H9 (cell line): ENCODE measurements around the gene ITPR3. TPM values are rescaled to one million over a fixed set of nuclear protein-coding genes. Genes with fewer than 3 reads are reported as not detected.

Source experiments
- DNase-seq: peaks from one replicate; pipeline ENCODE4 v3.0.0-alpha.2; 2017
- H2AFZ ChIP-seq: one replicate; pipeline ENCODE4 v1.6.1; 2013; ENCODE audit warnings: mild to moderate bottlenecking, low read length, control low read depth, moderate library complexity
- H2AK5ac ChIP-seq: 2 replicates; pipeline ENCODE4 v1.6.1; 2013; ENCODE audit warnings: low read length, control low read depth, mixed read lengths; ENCODE audit not compliant: insufficient read length
- H2BK120ac ChIP-seq: one replicate; pipeline ENCODE4 v1.6.1; 2013; ENCODE audit warnings: low read depth, mild to moderate bottlenecking, low read length, control low read depth, inconsistent platforms; ENCODE audit not compliant: poor library complexity, severe bottlenecking
- H2BK12ac ChIP-seq: 2 replicates; pipeline ENCODE4 v1.6.1; 2013; ENCODE audit warnings: low read length, control low read depth, mixed read lengths, low read depth; ENCODE audit not compliant: insufficient read length
- H2BK15ac ChIP-seq: 2 replicates; pipeline ENCODE4 v1.6.1; 2013; ENCODE audit warnings: low read depth, low read length, control low read depth
- H2BK20ac ChIP-seq: one replicate; pipeline ENCODE4 v1.6.1; 2013; ENCODE audit warnings: low read depth, mild to moderate bottlenecking, low read length, control low read depth, inconsistent platforms; ENCODE audit not compliant: poor library complexity, severe bottlenecking
- H2BK5ac ChIP-seq: 2 replicates; pipeline ENCODE4 v1.6.1; 2013; ENCODE audit warnings: low read length, control low read depth, mixed read lengths; ENCODE audit not compliant: insufficient read length
- H3K14ac ChIP-seq: 2 replicates; pipeline ENCODE4 v1.6.1; 2013; ENCODE audit warnings: low read length, control low read depth; ENCODE audit not compliant: insufficient read depth
- H3K18ac ChIP-seq: 2 replicates; pipeline ENCODE4 v1.6.1; 2013; ENCODE audit warnings: low read depth, mild to moderate bottlenecking, mixed read lengths, low read length, control low read depth; ENCODE audit not compliant: insufficient read length
- H3K23ac ChIP-seq: 2 replicates; pipeline ENCODE4 v1.6.1; 2013; ENCODE audit warnings: low read length, control low read depth, mixed read lengths, low read depth; ENCODE audit not compliant: insufficient read length
- H3K23me2 ChIP-seq: 2 replicates; pipeline ENCODE4 v1.6.1; 2013; ENCODE audit warnings: low read depth, mild to moderate bottlenecking, mixed read lengths, low read length, control low read depth; ENCODE audit not compliant: insufficient read length, poor library complexity, severe bottlenecking
- H3K27ac ChIP-seq: 2 replicates; pipeline ENCODE4 v1.5.1; 2013; ENCODE audit warnings: low read length, control low read depth, mixed read lengths, low read depth; ENCODE audit not compliant: insufficient read length
- H3K27me3 ChIP-seq: 2 replicates; pipeline ENCODE4 v1.6.1; 2013; ENCODE audit warnings: low read length, control low read depth, inconsistent platforms; ENCODE audit not compliant: insufficient read depth
- H3K4ac ChIP-seq: 2 replicates; pipeline ENCODE4 v1.6.1; 2013; ENCODE audit warnings: low read depth, mild to moderate bottlenecking, control low read depth, inconsistent platforms, low read length, moderate library complexity
- H3K4me1 ChIP-seq: 2 replicates; pipeline ENCODE4 v1.6.1; 2013; ENCODE audit warnings: low read length, control low read depth, inconsistent platforms; ENCODE audit not compliant: insufficient read depth
- H3K4me2 ChIP-seq: 2 replicates; pipeline ENCODE4 v1.6.1; 2013; ENCODE audit warnings: low read length, control low read depth, mixed read lengths; ENCODE audit not compliant: insufficient read length, insufficient read depth
- H3K56ac ChIP-seq: 2 replicates; pipeline ENCODE4 v1.6.1; 2013; ENCODE audit warnings: low read depth, mild to moderate bottlenecking, mixed read lengths, low read length, control low read depth; ENCODE audit not compliant: insufficient read length
- H3K79me1 ChIP-seq: 2 replicates; pipeline ENCODE4 v1.6.1; 2013; ENCODE audit warnings: low read depth, mild to moderate bottlenecking, moderate library complexity, low read length, control low read depth, inconsistent platforms; ENCODE audit not compliant: insufficient read depth, poor library complexity, severe bottlenecking
- H3K79me2 ChIP-seq: 2 replicates; pipeline ENCODE4 v1.6.1; 2013; ENCODE audit warnings: low read length, control low read depth, inconsistent platforms; ENCODE audit not compliant: insufficient read depth
- H3K9ac ChIP-seq: 2 replicates; pipeline ENCODE4 v1.6.1; 2013; ENCODE audit warnings: low read length, control low read depth, mixed read lengths; ENCODE audit not compliant: insufficient read length; ENCODE audit errors: extremely low read depth
- H3K9me3 ChIP-seq: one replicate; pipeline ENCODE4 v1.6.1; 2013; ENCODE audit warnings: low read depth, low read length, inconsistent platforms; ENCODE audit not compliant: control insufficient read depth
- H3T11ph ChIP-seq: one replicate; pipeline ENCODE4 v1.6.1; 2013; ENCODE audit warnings: mild to moderate bottlenecking, low read length, control low read depth, inconsistent platforms
- H4K20me1 ChIP-seq: one replicate; pipeline ENCODE4 v1.6.1; 2013; ENCODE audit not compliant: control insufficient read depth, insufficient read length, insufficient read depth
- H4K5ac ChIP-seq: 2 replicates; pipeline ENCODE4 v1.6.1; 2013; ENCODE audit warnings: low read depth, mild to moderate bottlenecking, mixed read lengths, low read length, control low read depth; ENCODE audit not compliant: insufficient read length
- H4K8ac ChIP-seq: replicated peaks from 2 replicates; pipeline ENCODE4 v1.6.1; 2013; ENCODE audit warnings: low read length, control low read depth, mixed read lengths, low read depth; ENCODE audit not compliant: insufficient read length
- H4K91ac ChIP-seq: 2 replicates; pipeline ENCODE4 v1.6.1; 2013; ENCODE audit warnings: low read depth, mild to moderate bottlenecking, moderate library complexity, mixed read lengths, low read length, control low read depth; ENCODE audit not compliant: insufficient read length
- H3K27ac Mint-ChIP-seq, 3 experiments: 2 replicates in 2 of 3; 3 replicates in 1 of 3; pipeline ENCODE4 v1.8.0; 2020 to 2021; ENCODE audit warnings: mixed read lengths in 3 of 3, mild to moderate bottlenecking in 1 of 3, moderate library complexity in 1 of 3
- H3K27me3 Mint-ChIP-seq: 2 replicates; pipeline ENCODE4 v1.8.0; 2021; ENCODE audit warnings: low read depth, mild to moderate bottlenecking, moderate library complexity, mixed read lengths
- H3K36me3 Mint-ChIP-seq, 3 experiments: 2 replicates in 2 of 3; 3 replicates in 1 of 3; pipeline ENCODE4 v1.8.0; 2020 to 2021; ENCODE audit warnings: low read depth in 3 of 3, mixed read lengths in 3 of 3; ENCODE audit not compliant: insufficient read depth in 1 of 3
- H3K4me1 Mint-ChIP-seq, 2 experiments: 2 replicates each; pipeline ENCODE4 v1.8.0; 2020; ENCODE audit warnings: mixed read lengths in 2 of 2
- H3K4me3 Mint-ChIP-seq, 2 experiments: 2 replicates in 1 of 2; 3 replicates in 1 of 2; pipeline ENCODE4 v1.8.0; 2020 to 2021; ENCODE audit warnings: mild to moderate bottlenecking in 2 of 2, mixed read lengths in 2 of 2, moderate library complexity in 1 of 2
- H3K9me3 Mint-ChIP-seq, 2 experiments: 2 replicates in 1 of 2; 3 replicates in 1 of 2; pipeline ENCODE4 v1.8.0; 2020; ENCODE audit warnings: mild to moderate bottlenecking in 2 of 2, mixed read lengths in 2 of 2, moderate library complexity in 1 of 2
- WGBS: extraction: QIAGEN DNeasy Blood & Tissue Kit; methylation state at CpG from one replicate; pipeline ENCODE4 v1.1.7; 2013; ENCODE audit warnings: missing lambda C conversion rate, low lambda C conversion rate, mixed read lengths; ENCODE audit not compliant: insufficient read length; ENCODE audit errors: extremely low coverage; 5-methylcytosine and 5-hydroxymethylcytosine counted together
- total RNA-seq: library from RNA; stranded (reverse); gene quantifications from 2 replicates; pipeline ENCODE4 v1.2.1, GENCODE V29; 2021
- TF ChIP-seq, protein P1 (sequence below): fragments of 200-600 bp; sonication (generic); conservative IDR thresholded peaks from 3 replicates; pipeline ENCODE4 v1.8.0; 2021; ENCODE audit warnings: antibody characterized with exemption, mild to moderate bottlenecking

The ITPR3 gene
- total RNA-seq, 1 experiment from 2014 or later, result 40.3 TPM

DNA sequence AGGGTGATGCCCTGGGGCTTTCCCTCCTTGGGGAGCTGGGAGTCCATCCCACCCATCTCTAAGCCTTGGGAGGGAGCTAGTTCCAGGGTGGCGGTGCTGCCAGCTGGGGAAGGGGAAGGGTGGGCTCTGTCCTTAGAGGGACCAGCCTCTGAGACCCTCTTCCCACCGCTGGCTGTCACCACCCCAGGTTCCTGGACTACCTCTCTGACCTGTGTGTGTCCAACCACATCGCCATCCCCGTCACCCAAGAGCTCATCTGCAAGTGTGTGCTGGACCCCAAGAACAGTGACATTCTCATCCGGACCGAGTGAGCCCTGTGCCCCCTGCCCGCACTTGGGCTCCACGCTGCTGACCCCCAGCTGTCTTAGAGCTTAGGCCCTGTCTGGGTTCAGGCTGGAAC is 47.2 kb downstream of the ITPR3 start:
- H3K23ac ChIP-seq, result no peak overlapping the region
- H3K56ac ChIP-seq, result no peak overlapping the region
- H3K9me3 ChIP-seq, result no peaks in the 10 kb centered on the region
- no peak overlapping the region; the same call in 1 of the 2 replicates for H2BK15ac ChIP-seq
- Mint-ChIP-seq H3K4me1 (peaks cover 0 to 7% of the 10 kb centered on the region in 2 experiments; a peak in 2 of 4 replicates), H3K27ac (peak overlapping the region in 2 of 3 experiments; percentile 14 to 34; a peak in 2 of 7 replicates), H3K36me3 (peaks cover 23 to 71% (median 43%) of the 10 kb centered on the region in 3 experiments; a peak in 6 of 7 replicates), H3K27me3 (no peaks in the 10 kb centered on the region), H3K9me3 (no peaks in the 10 kb centered on the region; a peak in 1 of 5 replicates), H3K4me3 (no peak overlapping the region)
- H2BK20ac ChIP-seq, result no peak overlapping the region
- H2BK120ac ChIP-seq, result no peak overlapping the region
- no peaks in the 10 kb centered on the region for H4K20me1 ChIP-seq
- no peak overlapping the region for H2BK12ac ChIP-seq
- H2AFZ ChIP-seq, result no peak overlapping the region
- H3K79me2 ChIP-seq, result no peaks in the 10 kb centered on the region
- H3T11ph ChIP-seq, result no peak overlapping the region
- no peaks in the 10 kb centered on the region for H3K4me1 ChIP-seq
- WGBS, result no CpG with 5 or more reads among the region's 8 CpGs
- no peaks in the 10 kb centered on the region for H3K79me1 ChIP-seq
- no peak overlapping the region for H2AK5ac ChIP-seq
- no peak overlapping the region for H4K91ac ChIP-seq
- H3K23me2 ChIP-seq, result no peaks in the 10 kb centered on the region
- H3K18ac ChIP-seq, result no peak overlapping the region
- TF ChIP-seq, protein P1, sequence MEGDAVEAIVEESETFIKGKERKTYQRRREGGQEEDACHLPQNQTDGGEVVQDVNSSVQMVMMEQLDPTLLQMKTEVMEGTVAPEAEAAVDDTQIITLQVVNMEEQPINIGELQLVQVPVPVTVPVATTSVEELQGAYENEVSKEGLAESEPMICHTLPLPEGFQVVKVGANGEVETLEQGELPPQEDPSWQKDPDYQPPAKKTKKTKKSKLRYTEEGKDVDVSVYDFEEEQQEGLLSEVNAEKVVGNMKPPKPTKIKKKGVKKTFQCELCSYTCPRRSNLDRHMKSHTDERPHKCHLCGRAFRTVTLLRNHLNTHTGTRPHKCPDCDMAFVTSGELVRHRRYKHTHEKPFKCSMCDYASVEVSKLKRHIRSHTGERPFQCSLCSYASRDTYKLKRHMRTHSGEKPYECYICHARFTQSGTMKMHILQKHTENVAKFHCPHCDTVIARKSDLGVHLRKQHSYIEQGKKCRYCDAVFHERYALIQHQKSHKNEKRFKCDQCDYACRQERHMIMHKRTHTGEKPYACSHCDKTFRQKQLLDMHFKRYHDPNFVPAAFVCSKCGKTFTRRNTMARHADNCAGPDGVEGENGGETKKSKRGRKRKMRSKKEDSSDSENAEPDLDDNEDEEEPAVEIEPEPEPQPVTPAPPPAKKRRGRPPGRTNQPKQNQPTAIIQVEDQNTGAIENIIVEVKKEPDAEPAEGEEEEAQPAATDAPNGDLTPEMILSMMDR, result no peak
- no peak overlapping the region for H3K27ac ChIP-seq
- no peak overlapping the region for H4K5ac ChIP-seq
- no peak overlapping the region for H3K4ac ChIP-seq
- no peak overlapping the region for H3K4me2 ChIP-seq
- no peak overlapping the region for H3K9ac ChIP-seq
- no peak overlapping the region for H2BK5ac ChIP-seq
- DNase-seq, result no peak
- H3K14ac ChIP-seq, result no peak overlapping the region
- no peaks in the 10 kb centered on the region for H3K27me3 ChIP-seq
- H4K8ac ChIP-seq, result no peak overlapping the region
